D341Med (cell line): ENCODE data around the gene MXI1.
"Not testable (repeated sequence)": the region's sequence is repeated elsewhere in the genome, so short reads cannot be mapped to it uniquely, and the experiment has no call there.

Experiments
- DNase-seq: peaks from one replicate; pipeline ENCODE4 v3.0.0; 2012; ENCODE audit warnings: low spot score

MXI1 gene

DNA sequence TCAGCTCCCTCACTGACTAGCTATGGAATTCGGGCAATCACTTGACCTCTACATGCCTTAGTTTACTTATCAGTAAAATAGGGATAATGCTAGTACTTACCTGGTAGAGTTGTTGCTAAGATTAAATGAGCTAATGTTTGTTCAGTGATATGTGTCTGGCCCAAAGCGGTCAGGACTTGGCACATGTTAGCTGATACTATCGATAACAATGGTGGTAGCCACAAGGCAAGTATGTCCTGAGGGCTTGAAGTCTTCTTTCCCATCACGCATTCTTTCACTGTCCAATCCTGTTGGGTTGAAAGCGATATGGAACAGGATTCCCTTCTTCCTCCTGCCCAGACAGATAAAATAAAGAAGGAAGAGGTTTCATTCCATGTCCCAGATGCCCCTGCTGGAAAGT is 25.5 kb upstream of the MXI1 start:
- DNase-seq = no peak

DNA sequence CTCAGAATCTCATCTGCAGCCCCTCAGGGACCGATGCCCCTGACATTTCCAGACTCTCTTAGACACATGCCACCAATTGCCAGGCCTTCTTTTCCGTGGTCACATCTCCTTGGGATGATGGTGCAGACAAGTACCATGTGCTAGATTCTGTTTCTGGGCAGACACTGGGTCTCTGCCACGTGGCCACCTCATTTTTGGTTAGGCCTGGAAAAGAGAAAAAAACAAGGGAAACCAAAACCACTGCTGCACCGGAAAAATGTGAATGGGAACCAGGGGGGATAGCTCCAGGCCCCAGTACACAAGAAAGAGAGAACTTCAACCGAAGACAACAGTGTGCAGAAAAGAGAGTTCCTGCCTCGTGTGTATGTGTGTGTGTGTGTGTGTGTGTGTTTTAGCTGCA is 23.0 kb upstream of the MXI1 start:
- DNase-seq = no peak

DNA sequence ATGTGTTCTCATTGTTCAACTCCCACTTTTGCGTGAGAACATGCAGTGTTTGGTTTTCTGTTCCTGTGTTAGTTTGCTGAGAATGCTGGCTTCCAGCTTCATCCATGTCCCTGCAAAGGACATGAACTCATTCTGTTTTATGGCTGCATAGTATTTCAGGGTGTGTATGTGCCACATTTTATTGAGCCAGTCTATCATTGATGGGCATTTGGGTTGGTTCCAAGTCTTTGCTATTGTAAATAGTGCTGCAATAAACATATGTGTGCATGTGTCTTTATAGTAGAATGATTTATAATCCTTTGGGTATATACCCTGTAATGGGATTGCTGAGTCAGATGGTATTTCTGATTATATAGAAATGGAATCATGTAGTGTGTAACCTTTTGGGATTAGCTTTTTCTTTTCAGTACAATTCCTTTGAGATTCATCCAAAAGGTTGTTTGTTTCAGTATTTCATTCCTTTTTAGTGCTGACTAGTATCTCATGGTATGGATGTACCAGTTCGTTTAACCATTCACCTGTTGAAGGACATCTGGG is 21.7 kb upstream of the MXI1 start:
- not testable (repeated sequence) for DNase-seq

GRCh38 chr10:110190170-110190569 is 17.2 kb upstream of the MXI1 start:
- no peak for DNase-seq

- DNase-seq = no peak
Measured at GRCh38 chr10:110192552-110192951, 14.9 kb upstream of the MXI1 start.

- no peak for DNase-seq
Measured at GRCh38 chr10:110200503-110200902, 6.9 kb upstream of the MXI1 start.

DNA sequence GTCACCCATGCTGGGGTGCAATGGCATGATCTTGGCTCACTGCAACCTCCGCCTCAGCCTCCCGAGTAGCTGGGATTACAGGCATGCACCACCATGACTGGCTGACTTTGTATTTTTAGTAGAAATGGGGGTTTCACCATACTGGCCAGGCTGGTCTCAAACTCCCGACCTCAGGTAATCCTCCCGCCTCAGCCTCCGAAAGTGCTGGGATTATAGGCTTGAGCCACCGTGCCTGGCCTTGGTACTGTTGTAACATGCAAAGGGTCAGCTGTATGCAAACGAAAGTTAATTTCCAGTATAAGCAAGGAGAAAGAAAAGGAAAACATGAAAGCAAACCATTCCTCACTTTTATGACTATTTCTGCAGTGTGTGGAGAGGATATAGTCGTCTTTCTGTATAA is 6.4 kb upstream of the MXI1 start:
- not testable (repeated sequence) for DNase-seq

DNA sequence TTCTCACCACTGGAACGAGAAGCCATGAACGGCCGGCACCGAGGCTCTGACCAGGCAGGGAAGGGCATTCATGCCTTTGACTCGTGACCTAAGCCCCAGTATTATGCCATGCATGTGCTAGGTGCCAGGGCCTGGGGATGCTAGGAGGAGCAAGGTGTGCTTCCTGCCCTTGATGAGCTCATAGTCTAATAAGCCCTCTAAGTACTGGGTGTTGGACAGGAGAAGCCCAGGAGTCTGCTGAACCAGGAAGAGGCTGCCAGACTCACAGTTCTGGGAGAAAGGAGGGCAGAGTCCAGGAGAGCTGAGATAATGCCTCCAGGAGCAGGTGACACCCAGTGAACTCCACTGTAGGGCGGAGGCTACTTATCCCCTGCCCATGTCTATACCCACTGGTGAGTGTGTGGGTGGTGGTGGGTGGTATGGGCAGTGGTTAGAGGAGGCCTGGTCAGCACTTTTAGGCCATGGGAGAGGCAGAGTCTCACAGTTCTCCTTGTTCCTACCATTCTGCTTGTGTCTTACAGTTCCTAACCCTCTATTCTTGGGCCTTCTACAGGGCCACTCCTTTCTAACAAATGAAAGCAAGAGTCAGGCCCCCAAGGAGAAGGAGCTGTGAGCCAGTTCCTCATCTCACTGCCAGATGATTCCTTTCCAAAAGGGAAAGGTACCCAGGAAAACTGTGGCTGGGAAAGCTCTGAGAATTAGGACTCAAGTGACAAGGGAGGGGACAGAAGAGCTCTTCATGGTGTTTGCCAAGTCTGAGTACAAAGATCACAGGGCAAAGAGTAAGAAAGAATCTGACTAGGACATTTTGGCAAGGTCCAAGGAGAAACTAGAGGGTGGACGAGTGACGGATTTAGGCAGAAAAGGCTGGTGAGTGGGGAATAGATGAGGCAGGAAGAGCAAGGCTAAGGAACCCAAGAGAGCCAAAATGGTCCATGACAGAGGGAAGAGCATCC is 3.6 kb upstream of the MXI1 start:
- DNase-seq = no peak

DNA sequence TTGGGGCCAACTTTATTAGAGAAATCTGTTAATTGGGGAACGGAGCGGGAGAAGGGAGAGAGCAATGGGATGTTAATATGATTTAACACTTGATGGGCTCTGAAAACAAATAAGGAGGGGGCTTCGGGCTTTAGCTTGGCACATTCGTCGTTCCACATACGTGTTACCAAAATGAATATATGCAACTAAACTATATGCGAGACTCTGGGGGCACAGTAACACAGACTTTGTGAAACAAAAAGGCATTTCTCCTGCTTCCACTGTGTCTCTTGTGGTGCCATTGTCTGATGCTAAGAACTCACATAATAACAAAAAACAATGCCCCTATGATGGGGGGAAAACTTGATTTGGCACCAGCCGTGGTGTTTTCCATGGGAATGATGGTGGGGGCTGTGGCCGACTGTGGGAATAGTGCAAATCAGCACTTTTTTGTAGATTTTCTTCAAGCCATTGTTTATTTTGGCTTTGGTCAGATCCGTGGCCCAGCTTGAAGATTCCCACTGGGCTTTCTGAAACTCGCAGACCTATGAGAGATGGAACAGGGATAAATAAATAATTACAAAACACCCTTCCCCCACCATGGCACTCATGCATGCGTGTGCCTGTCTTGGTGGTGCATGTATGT is 2.2 kb upstream of the MXI1 start:
- DNase-seq = no peak

DNA sequence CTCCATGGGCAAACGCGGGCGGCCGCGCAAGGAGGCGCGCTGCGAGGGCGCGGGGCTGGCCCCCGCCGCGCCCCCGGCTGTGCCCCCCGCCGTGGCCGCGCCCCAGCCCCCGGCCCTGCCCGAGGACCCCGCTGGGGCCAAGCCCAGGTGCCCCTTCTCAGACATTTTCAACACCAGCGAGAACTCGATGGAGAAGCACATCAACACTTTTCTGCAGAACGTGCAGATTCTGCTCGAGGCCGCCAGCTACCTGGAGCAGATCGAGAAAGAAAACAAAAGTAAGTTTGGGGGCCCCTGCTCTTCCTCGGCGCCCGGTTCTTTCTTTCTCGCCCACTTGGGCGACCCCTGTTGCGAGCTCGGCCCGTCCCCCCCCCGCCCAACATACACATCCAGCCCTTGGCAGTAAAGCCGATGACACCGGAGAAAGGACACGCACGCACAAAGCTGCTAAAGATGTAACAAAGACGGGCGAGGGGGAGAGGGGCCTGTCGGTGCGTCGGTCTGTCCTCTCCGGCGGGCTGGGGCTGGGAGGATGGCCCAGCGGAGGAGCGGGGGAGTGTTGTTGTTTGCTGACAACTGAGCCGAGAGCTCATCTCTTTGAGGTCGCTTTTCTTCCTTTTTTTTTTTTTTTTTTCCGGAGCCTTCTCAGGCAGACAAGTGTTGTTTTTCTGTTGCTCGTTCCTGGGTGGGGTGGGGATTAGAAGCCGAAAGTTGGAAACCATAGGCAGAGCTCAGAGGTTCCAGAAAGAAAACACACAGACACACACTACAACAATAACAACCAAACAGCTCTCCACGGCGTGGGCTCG is 604 bp downstream of the MXI1 start:
- peak; percentile 33 for DNase-seq

DNA sequence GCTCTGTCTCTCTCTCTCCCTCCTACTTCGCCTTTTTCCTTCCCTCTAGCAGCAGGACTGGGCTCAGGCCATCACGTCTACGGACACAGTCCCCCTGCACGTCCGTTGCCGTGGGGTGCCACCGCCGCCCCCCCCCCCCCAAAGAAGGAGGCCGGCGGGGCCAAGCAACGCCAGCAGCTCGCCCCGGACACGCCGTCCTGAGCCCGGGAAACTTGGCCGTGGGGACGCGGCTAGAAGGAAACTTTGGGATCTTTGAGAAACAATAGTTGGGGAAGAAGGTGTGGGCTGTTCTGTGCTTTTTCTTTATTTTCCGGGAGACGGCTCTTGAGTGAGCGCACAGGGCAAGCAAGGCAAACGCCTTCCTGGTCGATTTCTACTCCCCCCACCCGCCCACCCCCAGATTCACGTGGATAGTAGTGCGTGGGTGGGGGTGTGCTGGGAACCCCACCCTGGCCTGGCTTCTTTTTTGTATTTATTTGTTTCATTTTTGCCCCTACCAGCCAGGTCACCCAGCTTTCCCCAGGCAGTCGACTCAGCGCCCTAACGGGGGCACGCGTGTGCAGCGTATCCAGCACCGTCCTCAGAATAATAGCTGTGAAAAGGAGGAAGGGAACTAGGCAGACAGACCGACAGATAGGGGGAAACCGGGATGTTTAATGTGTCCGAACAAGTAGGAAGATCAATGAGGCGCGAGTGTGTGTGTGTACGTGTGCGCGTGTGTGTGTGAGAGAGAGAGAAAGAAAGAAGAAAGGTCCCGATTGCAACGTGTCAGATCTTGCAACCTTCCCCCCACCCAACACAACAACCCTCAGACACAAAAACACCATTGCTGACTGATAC is 1.4 kb downstream of the MXI1 start:
- DNase-seq = peak; percentile 39

GRCh38 chr10:110209454-110209925 is 2.1 kb downstream of the MXI1 start:
- no peak for DNase-seq

- peak; percentile 62 for DNase-seq
Measured at GRCh38 chr10:110209926-110210673, 2.7 kb downstream of the MXI1 start.

DNA sequence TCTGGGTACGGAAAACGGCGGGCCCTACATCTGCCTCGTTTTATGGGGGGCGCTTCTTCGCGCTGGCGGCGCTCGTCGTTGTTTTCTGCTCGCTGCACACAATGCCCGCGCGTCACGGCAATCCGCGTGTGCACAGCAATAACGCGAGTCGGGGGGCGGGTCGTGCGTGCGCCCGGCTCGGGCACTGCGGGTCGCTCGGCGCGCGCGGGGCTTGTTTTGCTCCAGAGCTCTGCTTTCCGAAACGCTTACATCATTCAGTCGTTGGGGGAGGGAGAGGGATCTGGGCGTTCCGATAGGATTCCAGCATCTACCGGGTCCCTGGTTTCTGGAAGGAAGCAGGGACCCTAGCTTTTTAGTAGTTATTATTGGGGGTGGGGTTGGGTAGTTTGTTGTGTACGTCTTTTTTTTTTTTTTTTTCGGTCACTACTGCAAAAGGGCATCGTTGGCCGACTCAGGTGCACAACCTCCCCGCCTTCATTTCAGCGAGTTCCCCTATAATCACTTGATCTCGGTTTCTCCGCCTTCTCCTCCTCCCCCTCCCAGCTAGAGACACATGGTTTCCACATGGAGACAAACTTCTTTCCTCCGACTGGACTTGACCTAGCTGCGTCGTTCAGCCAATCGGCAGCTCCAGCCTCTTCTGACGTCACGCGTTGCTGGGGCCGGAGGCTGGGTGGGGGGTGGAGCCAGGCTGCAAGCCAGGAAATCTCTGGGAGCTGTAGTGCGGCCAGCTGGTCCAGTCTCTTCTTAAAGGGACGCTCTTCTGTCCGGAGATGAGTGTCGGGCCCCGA is 3.5 kb downstream of the MXI1 start:
- DNase-seq = peak; percentile 90

DNA sequence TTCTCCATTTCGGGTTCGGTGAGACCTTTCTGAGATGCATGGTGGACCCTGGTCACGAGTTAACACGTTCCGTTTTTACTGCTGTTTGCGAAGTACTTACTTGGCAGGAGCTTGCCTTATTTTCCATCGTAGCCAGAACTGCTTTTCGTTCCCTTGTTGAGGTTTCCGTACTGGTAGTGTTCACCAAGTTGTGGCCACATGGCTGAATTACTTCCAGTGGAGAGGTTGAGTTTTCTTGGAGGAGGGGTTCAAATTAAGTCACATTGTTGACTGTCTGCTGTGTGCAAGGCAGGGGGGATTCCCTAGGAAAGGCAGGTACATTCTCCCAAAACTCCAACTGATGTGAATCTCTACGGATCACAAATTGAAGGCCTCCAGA is 4.0 kb downstream of the MXI1 start:
- DNase-seq = no peak

DNA sequence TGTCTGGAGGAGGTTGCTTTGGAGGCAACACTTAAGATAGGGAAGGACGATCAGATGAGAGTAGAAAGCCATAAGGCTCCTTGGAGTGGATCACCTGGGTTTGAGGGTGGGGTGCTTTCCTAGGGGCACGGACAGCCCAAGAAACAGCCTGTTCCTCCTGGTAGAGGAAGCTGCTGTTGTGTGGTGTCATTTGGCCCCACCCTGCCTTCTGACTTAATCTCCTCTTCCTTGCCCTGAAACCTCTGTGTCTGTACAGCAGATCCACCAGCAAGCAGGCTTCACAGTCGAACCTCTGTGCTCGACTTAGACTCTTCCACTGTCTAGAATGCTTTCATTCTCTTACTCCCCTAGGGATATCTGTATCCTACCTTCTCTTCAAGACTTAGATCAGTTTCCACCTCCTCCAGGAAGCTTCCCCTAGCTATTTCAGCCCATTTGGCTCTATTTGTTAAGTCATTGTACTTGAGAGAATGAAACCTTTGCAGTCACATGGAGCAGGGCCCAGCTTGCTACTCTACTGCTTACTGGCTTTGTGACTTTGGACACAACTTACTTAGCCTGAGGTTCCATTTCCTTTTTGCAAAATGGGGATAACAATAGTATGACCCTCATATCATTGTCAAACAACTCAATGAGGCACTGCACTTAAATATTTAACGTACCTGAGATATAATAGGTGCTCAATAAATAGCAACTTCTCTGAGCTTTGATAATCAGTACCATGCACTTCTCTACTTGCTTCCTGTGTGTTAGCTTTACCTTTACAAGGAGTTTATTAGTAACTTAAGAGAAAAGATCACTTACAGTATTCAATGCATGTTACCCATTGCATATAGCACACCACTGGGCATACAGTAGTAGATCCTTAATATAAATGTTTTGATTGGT is 5.0 kb downstream of the MXI1 start:
- DNase-seq = peak; percentile 21

DNA sequence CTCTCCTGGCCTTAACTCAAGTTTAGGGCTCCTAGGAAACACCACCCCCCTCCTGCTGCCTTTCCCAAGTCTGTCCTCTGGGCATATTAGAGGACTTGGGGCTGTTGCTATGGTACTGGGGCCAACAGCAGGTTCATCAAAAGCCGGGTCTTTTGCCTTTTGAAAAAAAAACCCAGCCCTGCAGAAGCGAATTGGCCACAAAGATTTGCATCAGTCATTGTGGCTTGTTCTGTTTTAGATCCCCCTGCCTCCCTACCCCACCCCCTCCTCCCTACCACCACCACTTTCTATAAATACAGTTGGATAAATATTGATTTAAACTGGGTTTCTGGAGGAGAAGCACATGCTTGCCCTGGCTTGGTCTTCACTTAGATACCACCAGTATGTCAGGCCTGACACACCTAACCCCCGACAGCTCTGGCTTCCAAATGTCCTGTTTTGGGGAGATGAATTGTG is 7.0 kb downstream of the MXI1 start:
- DNase-seq = no peak

DNA sequence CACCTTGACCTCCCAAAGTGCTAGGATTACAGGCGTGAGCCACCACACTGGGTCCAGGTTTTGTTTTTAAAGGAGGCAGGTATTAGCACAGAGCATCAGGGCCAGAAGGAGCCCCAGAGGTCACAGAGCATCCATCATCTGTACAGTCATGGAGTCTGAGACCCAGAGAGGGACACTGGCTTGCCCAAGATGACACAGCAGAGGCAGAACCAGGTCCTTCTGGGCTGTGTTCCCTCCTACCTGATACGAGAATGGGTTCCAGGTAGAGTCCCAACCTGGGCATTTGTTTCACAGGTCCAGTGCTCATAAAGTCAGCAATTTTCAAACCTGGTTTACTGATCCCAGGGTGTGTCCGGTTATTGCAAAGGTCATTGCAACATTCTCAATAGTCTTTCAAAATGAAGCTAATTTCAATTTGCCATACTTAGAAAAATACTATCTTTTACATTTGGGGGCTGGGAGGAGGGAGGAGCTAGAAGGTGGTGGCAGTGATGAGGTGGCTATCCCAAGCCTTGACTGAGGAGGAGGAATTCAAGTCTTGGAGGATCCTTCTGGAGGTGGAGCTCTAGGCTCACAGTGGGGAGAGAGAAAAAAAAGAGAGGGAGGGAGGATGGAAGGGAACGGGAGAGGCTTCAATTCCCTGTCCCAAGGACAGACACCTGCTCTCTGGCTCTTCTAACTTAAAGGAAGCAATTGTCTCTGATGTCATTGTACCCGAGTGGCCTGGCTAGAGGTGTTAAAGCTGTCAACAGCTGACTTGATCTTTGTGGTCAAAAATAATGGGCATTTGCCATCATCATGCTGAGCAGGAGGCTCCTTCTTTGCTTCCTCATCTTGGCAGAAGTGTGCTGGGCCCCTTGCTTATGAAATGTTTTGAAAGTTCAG is 8.1 kb downstream of the MXI1 start:
- no peak for DNase-seq
